ENCODE measurements around the gene NOS1AP. TPM values are rescaled to one million over a fixed set of nuclear protein-coding genes. Genes with fewer than 3 reads are reported as not detected.

Gene NOS1AP
- total RNA-seq, 4 donors from 2014 or later = 1.1 to 3.5 (median 2.6) TPM

DNA sequence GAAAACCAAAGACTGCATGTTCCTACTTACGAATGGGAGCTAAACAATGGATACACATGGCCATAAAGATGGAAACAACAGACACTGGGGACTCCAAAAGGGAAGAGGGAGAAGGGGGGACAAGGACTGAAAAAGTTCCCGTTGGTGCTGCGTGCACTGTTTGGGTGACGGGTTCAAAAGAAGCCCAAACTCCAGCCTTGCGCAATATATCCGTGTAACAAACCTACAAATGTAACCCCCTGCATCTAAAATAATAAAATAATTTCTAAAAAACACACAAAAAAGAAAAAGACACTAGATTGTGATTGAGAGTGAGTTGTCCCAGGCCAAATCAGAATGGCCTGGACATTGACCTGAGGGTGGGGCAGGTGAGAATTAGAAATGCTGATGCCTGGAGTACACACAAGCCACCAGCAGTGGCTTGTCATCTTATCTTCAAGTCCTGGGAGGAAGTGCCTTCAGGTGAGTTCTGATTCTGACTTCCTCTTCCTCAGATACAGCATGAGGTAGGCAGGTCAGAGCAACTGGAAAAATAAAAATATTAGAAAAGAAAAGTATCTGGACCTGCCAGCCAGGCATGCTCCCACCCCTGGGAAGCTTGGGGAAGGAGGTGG, 252.4 kb downstream of the NOS1AP start:
- DNase-seq (ENCODE audit: low spot score in 2 of 2) = no peak
- no peak overlapping the region for H3K4me3 ChIP-seq (ENCODE audit: low read depth, poor library complexity, severe bottlenecking)
- intact Hi-C loops (cut with DNase I; ENCODE audit: low total_unique reads) = no loop called here
- no peak for TF ChIP-seq POLR2A (IDR thresholded peaks at IDR 0.05)
- TF ChIP-seq, protein P1, sequence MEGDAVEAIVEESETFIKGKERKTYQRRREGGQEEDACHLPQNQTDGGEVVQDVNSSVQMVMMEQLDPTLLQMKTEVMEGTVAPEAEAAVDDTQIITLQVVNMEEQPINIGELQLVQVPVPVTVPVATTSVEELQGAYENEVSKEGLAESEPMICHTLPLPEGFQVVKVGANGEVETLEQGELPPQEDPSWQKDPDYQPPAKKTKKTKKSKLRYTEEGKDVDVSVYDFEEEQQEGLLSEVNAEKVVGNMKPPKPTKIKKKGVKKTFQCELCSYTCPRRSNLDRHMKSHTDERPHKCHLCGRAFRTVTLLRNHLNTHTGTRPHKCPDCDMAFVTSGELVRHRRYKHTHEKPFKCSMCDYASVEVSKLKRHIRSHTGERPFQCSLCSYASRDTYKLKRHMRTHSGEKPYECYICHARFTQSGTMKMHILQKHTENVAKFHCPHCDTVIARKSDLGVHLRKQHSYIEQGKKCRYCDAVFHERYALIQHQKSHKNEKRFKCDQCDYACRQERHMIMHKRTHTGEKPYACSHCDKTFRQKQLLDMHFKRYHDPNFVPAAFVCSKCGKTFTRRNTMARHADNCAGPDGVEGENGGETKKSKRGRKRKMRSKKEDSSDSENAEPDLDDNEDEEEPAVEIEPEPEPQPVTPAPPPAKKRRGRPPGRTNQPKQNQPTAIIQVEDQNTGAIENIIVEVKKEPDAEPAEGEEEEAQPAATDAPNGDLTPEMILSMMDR (IDR thresholded peaks at IDR 0.05) = no peak
- 91 to 92% methylated on average over 6 of the region's 6 CpGs for WGBS, 2 donors

GRCh38 chr1:162323023-162323422, 253.5 kb downstream of the NOS1AP start:
- 65 to 75% methylated on average over 5 of the region's 5 CpGs for WGBS, 2 donors
- intact Hi-C loops (cut with DNase I; ENCODE audit: low total_unique reads) = no loop called here
- H3K4me3 ChIP-seq (ENCODE audit: low read depth, poor library complexity, severe bottlenecking) = no peak overlapping the region
- TF ChIP-seq, protein P1 (IDR thresholded peaks at IDR 0.05) = no peak
- no peak for TF ChIP-seq POLR2A (IDR thresholded peaks at IDR 0.05)
- no peak for DNase-seq (ENCODE audit: low spot score in 2 of 2)

- DNase-seq (ENCODE audit: low spot score in 2 of 2) = no peak
- H3K4me3 ChIP-seq (ENCODE audit: low read depth, poor library complexity, severe bottlenecking) = no peak overlapping the region
- intact Hi-C loops (cut with DNase I; ENCODE audit: low total_unique reads) = no loop called here
- TF ChIP-seq, protein P1 (IDR thresholded peaks at IDR 0.05) = no peak
- no peak for TF ChIP-seq POLR2A (IDR thresholded peaks at IDR 0.05)
- 67 to 72% methylated on average over 2 of the region's 2 CpGs for whole genome bisulfite sequencing, 2 donors
Observed at GRCh38 chr1:162324396-162324795, 254.9 kb downstream of the NOS1AP start.

DNA sequence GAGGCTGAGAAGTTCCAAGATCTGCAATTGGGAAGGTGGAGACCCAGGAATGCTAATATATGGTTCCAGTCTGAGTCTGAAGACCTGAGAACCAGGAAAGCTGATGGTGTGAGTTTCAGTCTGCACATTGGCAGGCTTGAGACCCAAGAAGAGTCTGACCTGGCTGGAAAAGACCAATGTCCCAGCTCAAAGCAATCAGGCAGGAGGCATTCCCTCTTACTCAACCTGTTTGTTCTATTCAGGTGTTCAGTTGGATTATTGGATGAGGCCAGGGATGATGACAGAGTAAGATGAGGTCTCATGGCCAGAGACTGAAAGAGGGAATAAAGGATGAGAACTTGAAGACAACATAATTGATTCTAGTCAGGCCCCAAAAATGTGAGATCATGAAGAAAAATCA, 257.1 kb downstream of the NOS1AP start:
- intact Hi-C loops (cut with DNase I; ENCODE audit: low total_unique reads) = no loop called here
- no peak overlapping the region for H3K4me3 ChIP-seq (ENCODE audit: low read depth, poor library complexity, severe bottlenecking)
- no peak for DNase-seq (ENCODE audit: low spot score in 2 of 2)
- TF ChIP-seq, protein P1 (IDR thresholded peaks at IDR 0.05) = no peak
- no peak for TF ChIP-seq POLR2A (IDR thresholded peaks at IDR 0.05)

DNA sequence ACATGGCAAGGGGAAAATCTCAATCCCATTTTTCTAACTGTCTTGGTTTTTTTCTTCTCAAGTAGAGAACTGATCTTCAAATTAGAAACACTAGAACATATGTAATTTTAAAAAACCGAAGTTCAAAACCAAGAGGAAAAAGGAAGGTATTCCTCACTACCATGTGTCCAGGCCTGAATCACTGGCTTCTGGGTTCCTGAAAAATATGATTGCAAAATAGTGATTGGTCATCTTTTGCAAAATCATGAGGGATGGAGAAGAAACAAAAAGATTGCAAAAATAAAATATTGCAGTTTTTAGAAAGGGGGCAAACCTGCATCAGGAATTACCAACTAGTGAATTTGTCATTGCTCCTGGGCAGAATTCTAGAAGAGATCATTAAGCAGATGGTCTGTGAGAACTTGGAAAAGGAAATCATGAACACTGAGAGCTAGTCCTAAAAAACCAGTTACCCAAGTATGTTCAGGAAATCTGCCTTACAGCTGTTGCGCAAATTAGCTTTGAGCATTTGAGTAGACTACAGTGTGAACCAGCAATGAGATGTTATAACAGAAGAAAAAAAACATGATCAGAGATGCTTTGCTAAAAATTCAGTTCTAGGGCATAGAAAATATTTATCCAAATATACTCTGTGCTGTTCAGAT, 257.8 kb downstream of the NOS1AP start:
- no peak overlapping the region for H3K4me3 ChIP-seq (ENCODE audit: low read depth, poor library complexity, severe bottlenecking)
- DNase-seq (ENCODE audit: low spot score in 2 of 2) = no peak
- 64% methylated on average over 2 of the region's 2 CpGs for WGBS, 2 donors
- intact Hi-C loops (cut with DNase I; ENCODE audit: low total_unique reads) = no loop called here
- TF ChIP-seq POLR2A (IDR thresholded peaks at IDR 0.05) = no peak
- TF ChIP-seq, protein P1 (IDR thresholded peaks at IDR 0.05) = no peak

DNA sequence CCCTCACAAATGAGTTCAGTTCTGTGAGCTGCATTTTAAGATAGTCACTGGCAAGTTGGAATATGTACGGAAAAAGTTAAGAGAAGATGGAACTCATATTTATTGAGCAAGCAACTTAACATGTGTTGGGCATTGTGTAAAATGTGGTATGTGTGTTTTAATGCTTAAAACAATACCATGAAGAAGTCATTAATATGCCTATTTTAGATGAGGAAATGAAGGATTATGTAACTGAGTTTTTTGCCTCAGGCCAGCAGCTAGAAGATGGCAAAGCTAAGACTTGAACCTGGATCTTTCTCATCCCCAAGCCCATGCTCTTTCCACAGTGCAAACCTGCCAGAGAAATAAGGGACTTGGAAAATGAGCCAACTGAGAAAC, 258.3 kb downstream of the NOS1AP start:
- TF ChIP-seq, protein P1 (IDR thresholded peaks at IDR 0.05) = no peak
- TF ChIP-seq POLR2A (IDR thresholded peaks at IDR 0.05) = no peak
- DNase-seq (ENCODE audit: low spot score in 2 of 2) = no peak
- WGBS, 2 donors = 77 to 84% methylated on average over 1 of the region's 1 CpG
- H3K4me3 ChIP-seq (ENCODE audit: low read depth, poor library complexity, severe bottlenecking) = no peak overlapping the region
- intact Hi-C loops (cut with DNase I; ENCODE audit: low total_unique reads) = no loop called here

All from lower leg skin (tissue), 4 donors.